Neural progenitor cell (in vitro differentiated cells): ENCODE data around the gene ZIC1. TPM values are rescaled to one million over a fixed set of nuclear protein-coding genes. Genes with fewer than 3 reads are reported as not detected.

Experiments used
- DNase-seq: peaks from one replicate; pipeline ENCODE4 v3.0.0-alpha.2; 2016; ENCODE audit warnings: low spot score
- H2AFZ ChIP-seq: fragments of 200-600 bp; sonication (generic); replicated peaks from 2 replicates; pipeline ENCODE4 v1.6.1; 2016; ENCODE audit warnings: antibody characterized with exemption
- H3F3A ChIP-seq: fragments of 200-600 bp; sonication (generic); 2 replicates; pipeline ENCODE4 v1.6.1; 2016; ENCODE audit warnings: antibody characterized with exemption, low read depth
- H3K27ac ChIP-seq: fragments of 200-600 bp; sonication (generic); 2 replicates; pipeline ENCODE4 v1.5.1; 2016; ENCODE audit warnings: mild to moderate bottlenecking
- H3K27me3 ChIP-seq: fragments of 200-600 bp; sonication (generic); 2 replicates; pipeline ENCODE4 v1.6.1; 2016; ENCODE audit warnings: mild to moderate bottlenecking, moderate library complexity
- H3K36me3 ChIP-seq: fragments of 200-600 bp; sonication (generic); 2 replicates; pipeline ENCODE4 v1.5.1; 2016
- H3K4me1 ChIP-seq: fragments of 200-600 bp; sonication (generic); 2 replicates; pipeline ENCODE4 v1.6.1; 2016; ENCODE audit warnings: mixed run types
- H3K4me2 ChIP-seq: fragments of 200-600 bp; sonication (generic); 2 replicates; pipeline ENCODE4 v1.6.1; 2016
- H3K4me3 ChIP-seq: fragments of 200-600 bp; sonication (generic); 2 replicates; pipeline ENCODE4 v1.5.1; 2016
- H3K79me2 ChIP-seq: fragments of 200-600 bp; sonication (generic); 2 replicates; pipeline ENCODE4 v1.6.1; 2016; ENCODE audit warnings: low read depth
- H3K9ac ChIP-seq: fragments of 200-600 bp; sonication (generic); 2 replicates; pipeline ENCODE4 v1.6.1; 2016
- H3K9me3 ChIP-seq: fragments of 200-600 bp; sonication (generic); 2 replicates; pipeline ENCODE4 v1.5.1; 2016; ENCODE audit warnings: low read depth
- H4K20me1 ChIP-seq: fragments of 200-600 bp; sonication (generic); 2 replicates; pipeline ENCODE4 v1.6.1; 2016; ENCODE audit warnings: low read depth
- H3K27ac Mint-ChIP-seq: 3 replicates; pipeline ENCODE4 v1.8.0; 2021; ENCODE audit warnings: mixed read lengths
- H3K27me3 Mint-ChIP-seq: 2 replicates; pipeline ENCODE4 v1.8.0; 2022; ENCODE audit warnings: low read depth, mild to moderate bottlenecking, inconsistent platforms, moderate library complexity, mixed read lengths; ENCODE audit not compliant: insufficient read depth
- H3K36me3 Mint-ChIP-seq: 3 replicates; pipeline ENCODE4 v1.8.0; 2021; ENCODE audit warnings: mixed read lengths
- H3K4me1 Mint-ChIP-seq: 3 replicates; pipeline ENCODE4 v1.8.0; 2021; ENCODE audit warnings: mixed read lengths
- H3K4me3 Mint-ChIP-seq: 3 replicates; pipeline ENCODE4 v1.8.0; 2021; ENCODE audit warnings: mild to moderate bottlenecking, moderate library complexity, mixed read lengths
- H3K9me3 Mint-ChIP-seq: 3 replicates; pipeline ENCODE4 v1.8.0; 2020; ENCODE audit warnings: mixed read lengths
- EZH2 ChIP-seq: fragments of 200-600 bp; sonication (generic); IDR thresholded peaks from 2 replicates; pipeline ENCODE4 v1.6.1; 2017; ENCODE audit warnings: antibody characterized with exemption, mild to moderate bottlenecking, moderate library complexity
- EZH2phosphoT487 ChIP-seq: fragments of 200-600 bp; sonication (generic); IDR thresholded peaks from 2 replicates; pipeline ENCODE4 v1.6.1; 2017; ENCODE audit warnings: antibody characterized with exemption
- total RNA-seq: library from RNA; depleted of rRNA; stranded (reverse); fragments of >200 nt; gene quantifications from 2 replicates; pipeline ENCODE4 v1.2.3, GENCODE V29; 2015; ENCODE audit warnings: low replicate concordance
- TF ChIP-seq, protein P1 (sequence below): fragments of 200-600 bp; sonication (generic); IDR thresholded peaks from 2 replicates; pipeline ENCODE4 v1.5.1; 2017; ENCODE audit warnings: antibody characterized with exemption, mild to moderate bottlenecking

ZIC1 gene
- total RNA-seq, 1 donor from 2014 or later, result 0.56 TPM

DNA sequence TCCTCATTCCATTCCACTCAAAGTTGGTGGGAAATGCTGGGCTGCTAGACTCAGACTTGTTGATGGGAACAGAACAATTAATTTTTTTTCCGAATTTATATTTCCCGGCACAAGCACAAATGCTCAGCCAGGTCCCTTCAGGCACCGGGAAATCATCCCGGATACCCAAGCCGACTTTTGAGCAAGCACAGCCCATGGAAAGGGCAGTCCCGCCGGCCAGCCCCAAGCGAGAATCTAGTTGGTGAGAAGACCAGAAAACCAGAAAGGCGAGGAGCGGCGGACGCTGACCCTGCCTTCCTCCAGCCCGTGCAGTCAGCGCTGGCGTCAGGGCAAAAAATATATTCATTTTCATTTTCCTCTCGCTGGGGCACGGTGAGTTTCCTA is 2.1 kb upstream of the ZIC1 start:
- H3K27ac ChIP-seq, result no peak overlapping the region
- H3K27ac Mint-ChIP-seq, result peak overlapping the region; percentile 100
- peaks cover 91% of the 10 kb centered on the region for H4K20me1 ChIP-seq
- no peak overlapping the region for H3K9ac ChIP-seq
- H3K9me3 ChIP-seq, result no peaks in the 10 kb centered on the region
- H3K27me3 Mint-ChIP-seq, result peaks cover 46% of the 10 kb centered on the region
- H3K4me3 ChIP-seq, result peak overlapping the region; percentile 37
- peaks cover 32% of the 10 kb centered on the region for H3K36me3 Mint-ChIP-seq
- peaks cover 15% of the 10 kb centered on the region for H3K9me3 Mint-ChIP-seq
- peak overlapping the region; percentile 99 for H3K4me3 Mint-ChIP-seq
- peaks cover 100% of the 10 kb centered on the region for H3K27me3 ChIP-seq
- H3K4me1 ChIP-seq, result peaks cover 25% of the 10 kb centered on the region
- no peaks in the 10 kb centered on the region for H3K36me3 ChIP-seq
- TF ChIP-seq EZH2 (no peak), EZH2phosphoT487 (peak; percentile 97)
- TF ChIP-seq, protein P1, sequence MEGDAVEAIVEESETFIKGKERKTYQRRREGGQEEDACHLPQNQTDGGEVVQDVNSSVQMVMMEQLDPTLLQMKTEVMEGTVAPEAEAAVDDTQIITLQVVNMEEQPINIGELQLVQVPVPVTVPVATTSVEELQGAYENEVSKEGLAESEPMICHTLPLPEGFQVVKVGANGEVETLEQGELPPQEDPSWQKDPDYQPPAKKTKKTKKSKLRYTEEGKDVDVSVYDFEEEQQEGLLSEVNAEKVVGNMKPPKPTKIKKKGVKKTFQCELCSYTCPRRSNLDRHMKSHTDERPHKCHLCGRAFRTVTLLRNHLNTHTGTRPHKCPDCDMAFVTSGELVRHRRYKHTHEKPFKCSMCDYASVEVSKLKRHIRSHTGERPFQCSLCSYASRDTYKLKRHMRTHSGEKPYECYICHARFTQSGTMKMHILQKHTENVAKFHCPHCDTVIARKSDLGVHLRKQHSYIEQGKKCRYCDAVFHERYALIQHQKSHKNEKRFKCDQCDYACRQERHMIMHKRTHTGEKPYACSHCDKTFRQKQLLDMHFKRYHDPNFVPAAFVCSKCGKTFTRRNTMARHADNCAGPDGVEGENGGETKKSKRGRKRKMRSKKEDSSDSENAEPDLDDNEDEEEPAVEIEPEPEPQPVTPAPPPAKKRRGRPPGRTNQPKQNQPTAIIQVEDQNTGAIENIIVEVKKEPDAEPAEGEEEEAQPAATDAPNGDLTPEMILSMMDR, result no peak
- H3K4me1 Mint-ChIP-seq, result peaks cover 57% of the 10 kb centered on the region
- H3F3A ChIP-seq, result peaks cover 39% of the 10 kb centered on the region
- H3K4me2 ChIP-seq, result peak overlapping the region; percentile 67
- no peak overlapping the region for H2AFZ ChIP-seq
- no peaks in the 10 kb centered on the region for H3K79me2 ChIP-seq
- peak; percentile 65 for DNase-seq

DNA sequence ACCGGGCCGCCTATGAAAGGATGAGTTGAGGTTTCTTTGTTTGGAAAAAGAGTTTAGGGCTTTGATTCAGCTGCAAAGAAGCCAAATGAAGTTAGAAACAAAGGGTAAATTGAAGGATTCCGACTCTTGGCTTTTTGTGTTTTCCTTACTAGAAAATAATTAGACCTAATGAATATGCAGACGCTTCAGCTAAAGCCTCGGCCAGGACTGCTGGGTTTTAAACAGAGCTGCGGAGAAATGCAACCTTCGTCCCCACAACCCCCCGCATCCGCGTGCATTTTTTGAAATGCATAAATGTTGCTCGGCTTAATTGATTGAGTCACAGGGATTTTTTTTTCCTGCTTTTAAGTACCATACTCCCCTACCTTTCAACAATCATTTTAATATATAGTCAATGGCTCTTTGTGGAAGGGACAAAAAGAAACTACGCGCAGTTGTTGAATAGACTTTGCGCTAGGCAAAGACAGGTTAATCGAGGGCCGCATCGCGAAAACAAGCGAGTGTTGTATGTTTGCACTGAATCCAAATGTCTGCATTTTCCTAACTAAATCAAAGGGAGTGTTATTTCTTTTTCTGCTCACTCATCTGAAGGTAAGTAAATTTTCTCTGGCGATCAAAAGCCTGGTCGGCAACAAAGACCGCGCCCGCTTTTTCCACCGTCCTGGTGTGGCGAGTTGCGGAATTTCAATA is 1.5 kb upstream of the ZIC1 start:
- peak overlapping the region; percentile 100 for H3K27ac Mint-ChIP-seq

DNA sequence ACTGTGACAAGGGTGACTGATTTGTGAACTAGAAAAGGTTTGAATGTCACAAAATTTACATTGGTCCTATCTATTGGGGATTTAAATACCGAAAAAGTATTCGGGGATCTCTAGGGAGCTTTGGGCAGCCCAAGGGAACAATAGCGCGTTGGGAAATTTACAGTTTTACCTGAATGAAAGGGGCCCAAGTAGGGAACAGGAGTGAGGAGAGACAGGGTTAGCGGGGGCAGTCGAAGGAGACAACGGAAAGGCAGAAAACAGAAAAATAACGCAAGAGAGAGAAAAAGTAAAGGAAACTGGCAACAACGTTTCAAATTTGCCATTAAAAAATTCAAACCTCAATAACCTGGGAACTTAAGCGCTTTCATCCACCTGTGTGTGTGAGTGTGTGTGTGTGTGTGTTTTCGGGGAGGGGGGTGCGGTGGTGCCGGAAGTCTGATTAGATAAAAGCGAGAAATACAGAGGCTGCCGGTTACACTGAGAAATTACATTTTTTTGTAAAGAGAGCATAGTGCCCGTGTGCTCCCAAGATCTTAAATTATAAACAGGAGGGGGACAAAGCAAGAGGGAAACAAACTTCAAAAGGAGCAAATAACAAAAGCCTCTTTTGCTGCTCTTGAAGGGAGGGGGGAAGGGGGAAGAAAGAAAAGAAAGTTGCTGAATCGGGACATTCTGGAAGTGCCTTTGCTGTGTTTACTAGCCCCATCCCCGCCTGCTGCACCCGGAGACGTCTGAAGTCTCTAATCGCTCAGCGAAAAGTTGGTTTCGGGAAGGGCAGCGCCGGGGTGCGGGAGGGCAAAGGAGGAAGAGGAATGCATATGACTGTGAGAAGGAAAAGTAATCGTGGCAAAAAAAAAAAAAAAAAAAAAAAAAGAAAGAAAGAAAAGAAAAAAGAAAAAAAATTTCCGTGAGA is 721 bp upstream of the ZIC1 start:
- TF ChIP-seq, protein P1, result no peak
- peak; percentile 77 for TF ChIP-seq EZH2
- TF ChIP-seq EZH2phosphoT487, result peak; percentile 1
- Histone ChIP-seq H3K4me3 (peak overlapping the region; percentile 37), H3K27me3 (peaks cover 100% of the 10 kb centered on the region), H4K20me1 (peaks cover 99% of the 10 kb centered on the region), H3K9me3 (no peaks in the 10 kb centered on the region), H3K4me1 (peaks cover 25% of the 10 kb centered on the region), H2AFZ (no peak overlapping the region), H3K79me2 (no peaks in the 10 kb centered on the region), H3F3A (peaks cover 49% of the 10 kb centered on the region), H3K4me2 (peak overlapping the region; percentile 67), H3K27ac (no peak overlapping the region), H3K36me3 (no peaks in the 10 kb centered on the region), H3K9ac (no peak overlapping the region)
- Mint-ChIP-seq H3K27me3 (peaks cover 54% of the 10 kb centered on the region), H3K36me3 (peaks cover 37% of the 10 kb centered on the region), H3K9me3 (peaks cover 23% of the 10 kb centered on the region), H3K4me3 (peak overlapping the region; percentile 99), H3K4me1 (peaks cover 46% of the 10 kb centered on the region), H3K27ac (peak overlapping the region; percentile 100)
- DNase-seq, result peak; percentile 74

More for the DNA sequence above, 1.5 kb upstream of the ZIC1 start:
- H3F3A ChIP-seq, result peaks cover 43% of the 10 kb centered on the region
- Mint-ChIP-seq H3K36me3 (peaks cover 32% of the 10 kb centered on the region), H3K4me1 (peaks cover 52% of the 10 kb centered on the region), H3K27me3 (peaks cover 49% of the 10 kb centered on the region), H3K9me3 (peaks cover 19% of the 10 kb centered on the region), H3K4me3 (peak overlapping the region; percentile 99)
- H3K4me3 ChIP-seq, result peak overlapping the region; percentile 37
- H3K9me3 ChIP-seq, result no peaks in the 10 kb centered on the region
- no peak overlapping the region for H3K27ac ChIP-seq
- peak overlapping the region; percentile 67 for H3K4me2 ChIP-seq
- DNase-seq, result peak; percentile 50
- H3K36me3 ChIP-seq, result no peaks in the 10 kb centered on the region
- H3K27me3 ChIP-seq, result peaks cover 100% of the 10 kb centered on the region
- H3K9ac ChIP-seq, result no peak overlapping the region
- peaks cover 96% of the 10 kb centered on the region for H4K20me1 ChIP-seq
- TF ChIP-seq, protein P1, result no peak
- TF ChIP-seq EZH2 (peak; percentile 99), EZH2phosphoT487 (peak; percentile 94)
- no peaks in the 10 kb centered on the region for H3K79me2 ChIP-seq
- H2AFZ ChIP-seq, result no peak overlapping the region
- peaks cover 25% of the 10 kb centered on the region for H3K4me1 ChIP-seq
